K562 (cell line): ENCODE measurements around the gene STK36. TPM values are rescaled to one million over a fixed set of nuclear protein-coding genes. Genes with fewer than 3 reads are reported as not detected.

Experiments
- ATF4 ChIP-seq: fragments of 450-650 bp; formaldehyde crosslinking; IDR thresholded peaks from 2 replicates; pipeline ENCODE4 v1.4.0; 2022; ENCODE audit warnings: mild to moderate bottlenecking, moderate library complexity
- CBFA2T3 ChIP-seq: fragments of 450-650 bp; IDR thresholded peaks from 2 replicates; pipeline ENCODE4 v1.6.1; 2017
- CSDE1 ChIP-seq, 2 experiments: fragments of 450-650 bp; IDR thresholded peaks; 2 replicates each; pipeline ENCODE4 v1.6.1; 2016; ENCODE audit warnings: mild to moderate bottlenecking in 1 of 2
- ILF3 ChIP-seq: fragments of 450-650 bp; IDR thresholded peaks from 2 replicates; pipeline ENCODE4 v1.6.1; 2018; ENCODE audit warnings: antibody characterized with exemption, mild to moderate bottlenecking, moderate library complexity, borderline replicate concordance
- ILK ChIP-seq: fragments of 450-650 bp; IDR thresholded peaks from 2 replicates; pipeline ENCODE4 v1.6.1; 2016; ENCODE audit warnings: missing genetic modification characterization, low read depth, mild to moderate bottlenecking, missing compliant biosample characterization, moderate library complexity, borderline replicate concordance
- KAT8 ChIP-seq: fragments of 450-650 bp; IDR thresholded peaks from 2 replicates; pipeline ENCODE4 v1.6.1; 2016; ENCODE audit warnings: low read depth, mild to moderate bottlenecking
- LEF1 ChIP-seq: fragments of 450-650 bp; IDR thresholded peaks from 2 replicates; pipeline ENCODE4 v1.6.1; 2016; ENCODE audit warnings: mild to moderate bottlenecking
- MBD1 ChIP-seq: fragments of 250-450 bp; sonication (Bioruptor Pico); IDR thresholded peaks from 2 replicates; pipeline ENCODE4 v1.8.0; 2022; ENCODE audit warnings: inconsistent platforms
- OTX1 ChIP-seq: fragments of 450-650 bp; formaldehyde crosslinking; IDR thresholded peaks from 2 replicates; pipeline ENCODE4 v1.4.0; 2022; ENCODE audit warnings: mild to moderate bottlenecking
- PCBP2 ChIP-seq: fragments of 200-400 bp; formaldehyde crosslinking; IDR thresholded peaks from 2 replicates; pipeline ENCODE4 v1.6.1; 2018; ENCODE audit warnings: low read length, low read depth, mild to moderate bottlenecking, moderate library complexity; ENCODE audit not compliant: poor library complexity, severe bottlenecking
- SAP30 ChIP-seq: fragments of 200-600 bp; sonication (generic); IDR thresholded peaks from 2 replicates; pipeline ENCODE4 v1.6.1; 2012; ENCODE audit warnings: borderline replicate concordance, low read depth, mild to moderate bottlenecking, moderate library complexity, low read length, control low read depth, inconsistent platforms; ENCODE audit not compliant: insufficient read depth, poor library complexity, severe bottlenecking
- THAP12 ChIP-seq: fragments of 250-450 bp; sonication (Bioruptor Pico); IDR thresholded peaks from 2 replicates; pipeline ENCODE4 v1.9.0; 2021; ENCODE audit warnings: mild to moderate bottlenecking, inconsistent platforms
- ZBTB11 ChIP-seq, 3 experiments: fragments of 200-800 bp in 1 of 3; fragments of 250-450 bp in 1 of 3; fragments of 450-650 bp in 1 of 3; sonication (Bioruptor Pico) in 1 of 3; sonication (Bioruptor generic) in 1 of 3; formaldehyde crosslinking in 1 of 3; IDR thresholded peaks; 2 replicates each; pipeline versions ENCODE4 v1.6.1 to v1.8.0; 2016 to 2022; ENCODE audit warnings: mild to moderate bottlenecking in 2 of 3, missing genetic modification characterization in 2 of 3, missing compliant biosample characterization in 1 of 3, moderate library complexity in 1 of 3
- ZNF280B ChIP-seq: fragments of 250-450 bp; sonication (Bioruptor Pico); IDR thresholded peaks from 2 replicates; pipeline ENCODE4 v1.5.1; 2021; ENCODE audit warnings: mild to moderate bottlenecking
- ZNF589 ChIP-seq: fragments of 200-800 bp; sonication (Bioruptor generic); IDR thresholded peaks from 2 replicates; pipeline ENCODE4 v1.6.1; 2016; ENCODE audit warnings: low read depth, missing genetic modification characterization, missing compliant biosample characterization
- polyA plus RNA-seq, 8 experiments: library from polyadenylated mRNA; depleted of rRNA in 4 of 8; stranded (reverse) in 5 of 8; unstranded in 3 of 8; fragments of >200 nt; fragmentation: Nextera tagmentation in 2 of 8; fragmentation: Illumina TruSeq in 1 of 8; extraction: Ambion mirVana in 2 of 8; extraction: Trizol in 1 of 8; gene quantifications; 2 replicates each; pipeline versions ENCODE4 v1.2.1 to v1.2.3, GENCODE V29; 2011 to 2014; ENCODE audit warnings: inconsistent platforms in 1 of 8, missing spikeins in 1 of 8
- total RNA-seq, 7 experiments: library from RNA; depleted of rRNA in 6 of 7; stranded (reverse); fragments of >200 nt in 6 of 7; fragmentation: Illumina TruSeq in 2 of 7; extraction: Trizol in 2 of 7; gene quantifications; 2 replicates each; pipeline versions ENCODE4 v1.2.1 to v1.2.3, GENCODE V29; 2011 to 2021; ENCODE audit warnings: low replicate concordance in 1 of 7

The STK36 gene
- total and polyA plus RNA-seq, 9 of the 15 experiments (the other 6 are each of a cell fraction or from before 2014, with no cell fraction given), result 3.5 to 12.4 (median 6.7) TPM

- no peak for TF ChIP-seq ZBTB11 (CRISPR knock-in tag; IDR thresholded peaks at IDR 0.05)
- TF ChIP-seq PCBP2, result no peak
- TF ChIP-seq ILK (tag), result no peak
- no peak for TF ChIP-seq MBD1
- TF ChIP-seq CSDE1 (IDR thresholded peaks at IDR 0.05), result no peak
- no peak for TF ChIP-seq ILF3
- no peak for TF ChIP-seq THAP12 (CRISPR knock-in tag)
- no peak for TF ChIP-seq ZNF280B
- TF ChIP-seq CBFA2T3, result 0 out of 2 replicates have a peak, but pooled peaks have one; percentile 16
- no peak for TF ChIP-seq ZNF589 (CRISPR knock-in tag)
- TF ChIP-seq KAT8, result no peak
- no peak for TF ChIP-seq OTX1 (CRISPR knock-in tag)
- no peak for TF ChIP-seq SAP30
- no peak for TF ChIP-seq ATF4
- no peak for TF ChIP-seq LEF1
Measured at GRCh38 chr2:218722876-218723785, 51.2 kb downstream of the STK36 start (continued).
